HG02610 (cell line): ENCODE results near the gene ZNF578.
"Not testable (repeated sequence)": the region's sequence is repeated elsewhere in the genome, so short reads cannot be mapped to it uniquely, and the experiment has no call there.

ENCODE experiments used
- ATAC-seq: cut with Tn5 transposase; IDR thresholded peaks from one replicate; pipeline ENCODE4 v1.9.1; 2021; ENCODE audit warnings: mild to moderate bottlenecking, moderate library complexity; ENCODE audit not compliant: unreplicated experiment

Gene ZNF578

DNA sequence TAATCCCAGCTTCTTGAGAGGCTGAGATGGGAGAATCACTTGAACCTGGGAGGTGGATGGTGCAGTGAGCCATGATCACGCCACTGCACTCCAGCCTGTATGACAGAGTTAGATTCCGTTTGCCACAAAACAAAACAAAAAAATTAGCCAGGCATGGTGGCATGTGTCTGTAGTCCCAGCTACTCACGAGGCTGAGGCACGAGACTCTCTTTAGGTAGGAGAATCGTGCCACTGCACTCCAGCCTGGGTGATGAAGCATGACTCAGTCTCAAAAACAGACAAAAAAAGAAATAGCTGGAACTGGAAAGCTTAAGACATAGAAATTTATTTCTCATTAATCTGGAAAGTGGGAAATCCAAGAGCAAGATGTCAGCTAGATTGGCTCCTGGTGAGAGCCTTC is 53.9 kb downstream of the ZNF578 start:
- no peak for ATAC-seq

DNA sequence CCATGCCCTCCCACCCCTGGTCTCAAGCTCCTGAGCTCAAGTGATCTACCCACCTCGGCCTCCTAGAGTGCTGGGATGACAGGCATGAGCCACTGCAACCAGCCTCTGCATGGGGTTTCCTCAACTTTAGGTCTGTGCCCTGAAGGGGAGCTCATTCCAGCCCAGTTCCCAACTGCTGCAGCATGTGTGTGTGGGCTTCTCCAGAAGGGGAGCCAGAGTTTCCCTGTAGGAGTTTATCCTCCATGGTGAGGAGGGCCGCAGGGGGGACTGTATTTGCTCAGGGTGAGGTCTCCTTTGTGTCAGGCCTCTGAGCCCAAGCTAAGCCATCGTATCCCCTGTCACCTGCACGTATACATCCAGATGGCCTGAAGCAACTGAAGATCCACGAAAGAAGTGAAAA is 62.8 kb downstream of the ZNF578 start:
- ATAC-seq, result no peak

DNA sequence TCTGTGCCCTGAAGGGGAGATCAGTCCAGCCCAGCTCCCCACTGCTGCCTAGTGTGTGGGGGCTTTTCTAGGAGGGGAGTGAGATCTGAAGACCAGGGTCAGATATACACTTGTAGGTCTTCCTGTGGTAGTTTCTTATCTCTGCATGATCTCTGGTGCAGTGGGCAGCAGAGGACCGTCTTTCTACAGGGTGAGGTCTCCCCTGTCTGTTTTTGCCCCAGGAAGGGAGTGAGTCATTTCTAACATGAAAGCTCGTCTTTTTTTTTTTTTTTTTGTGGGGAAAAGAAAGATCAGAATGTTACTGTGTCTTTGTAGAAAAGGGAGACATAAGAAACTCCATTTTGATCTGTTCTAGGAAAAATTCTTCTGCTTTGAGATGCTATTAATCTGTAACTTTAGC is 65.3 kb downstream of the ZNF578 start:
- no peak for ATAC-seq

DNA sequence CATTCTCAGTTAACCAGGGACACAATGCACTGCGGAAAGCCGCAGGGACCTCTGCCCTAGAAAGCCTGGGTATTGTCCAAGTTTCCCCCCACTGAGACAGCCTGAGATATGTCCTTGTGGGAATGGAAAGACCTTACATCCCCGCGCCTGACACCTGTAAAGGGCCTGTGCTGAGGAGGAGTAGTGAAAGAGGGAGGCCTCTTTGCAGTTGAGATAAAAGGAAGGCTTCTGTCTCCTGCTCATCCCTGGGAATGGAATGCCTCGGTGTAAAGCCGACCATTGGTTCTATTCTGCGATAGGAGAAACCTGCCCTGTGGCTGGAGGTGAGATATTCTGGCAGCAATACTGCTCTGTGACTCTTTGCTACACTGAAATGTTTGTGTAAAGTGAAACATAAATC is 65.8 kb downstream of the ZNF578 start:
- ATAC-seq, result not testable (repeated sequence)

DNA sequence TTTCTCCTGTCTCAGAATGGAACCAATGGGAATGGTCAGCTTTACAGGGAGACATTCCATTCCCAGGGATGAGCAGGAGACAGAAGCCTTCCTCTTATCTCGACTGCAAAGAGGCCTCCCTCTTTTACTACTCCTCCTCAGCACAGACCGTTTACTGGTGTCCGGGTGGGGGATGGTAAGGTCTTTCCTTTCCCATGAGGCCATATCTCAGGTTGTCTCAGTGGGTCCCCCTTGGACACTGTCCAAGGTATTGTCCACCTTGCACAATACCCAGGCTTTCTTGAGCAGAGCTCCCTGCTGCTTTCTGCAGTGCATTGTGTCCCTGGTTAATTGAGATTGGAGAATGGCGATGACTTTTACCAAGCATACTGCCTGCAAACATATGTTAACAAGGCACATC is 66.7 kb downstream of the ZNF578 start:
- ATAC-seq, result no peak

DNA sequence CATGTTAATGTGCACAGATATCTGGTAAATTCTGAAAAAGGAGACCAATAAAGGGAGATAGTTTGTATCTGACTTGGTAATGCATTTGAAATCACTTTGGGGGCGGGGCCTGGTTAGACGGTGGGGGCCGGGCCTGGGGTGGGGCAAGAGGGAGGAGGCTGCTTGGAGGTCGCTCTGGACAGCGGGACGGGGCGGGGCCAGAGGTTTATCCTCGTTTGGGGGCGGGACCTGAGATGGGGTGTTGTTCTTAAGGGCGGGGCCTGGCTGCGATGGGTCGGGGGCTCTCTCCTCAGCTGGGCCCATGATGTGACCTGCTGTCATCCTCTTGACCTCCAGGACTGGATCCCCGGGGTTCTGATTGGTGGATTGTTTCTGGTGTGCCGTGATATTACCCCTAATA is 69.2 kb downstream of the ZNF578 start:
- no peak for ATAC-seq

DNA sequence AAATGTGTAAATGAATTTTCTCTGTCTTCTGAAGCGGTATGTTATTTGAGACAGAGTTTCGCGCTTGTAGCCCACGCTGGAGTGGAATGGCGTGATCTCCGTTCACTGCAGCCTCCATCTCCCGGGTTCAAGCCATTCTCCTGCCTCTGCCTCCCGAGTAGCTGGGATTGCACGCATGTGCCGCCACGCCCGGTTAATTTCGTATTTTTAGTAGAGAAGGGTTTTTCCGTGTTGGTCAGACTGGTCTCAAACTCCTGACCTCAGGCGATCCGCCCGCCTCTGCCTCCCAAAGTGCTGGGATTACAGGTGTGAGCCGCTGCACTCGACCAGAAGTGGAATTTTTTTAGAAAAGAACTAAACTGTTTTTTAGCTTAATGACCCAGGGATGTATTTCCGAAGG is 70.7 kb downstream of the ZNF578 start:
- no peak for ATAC-seq

DNA sequence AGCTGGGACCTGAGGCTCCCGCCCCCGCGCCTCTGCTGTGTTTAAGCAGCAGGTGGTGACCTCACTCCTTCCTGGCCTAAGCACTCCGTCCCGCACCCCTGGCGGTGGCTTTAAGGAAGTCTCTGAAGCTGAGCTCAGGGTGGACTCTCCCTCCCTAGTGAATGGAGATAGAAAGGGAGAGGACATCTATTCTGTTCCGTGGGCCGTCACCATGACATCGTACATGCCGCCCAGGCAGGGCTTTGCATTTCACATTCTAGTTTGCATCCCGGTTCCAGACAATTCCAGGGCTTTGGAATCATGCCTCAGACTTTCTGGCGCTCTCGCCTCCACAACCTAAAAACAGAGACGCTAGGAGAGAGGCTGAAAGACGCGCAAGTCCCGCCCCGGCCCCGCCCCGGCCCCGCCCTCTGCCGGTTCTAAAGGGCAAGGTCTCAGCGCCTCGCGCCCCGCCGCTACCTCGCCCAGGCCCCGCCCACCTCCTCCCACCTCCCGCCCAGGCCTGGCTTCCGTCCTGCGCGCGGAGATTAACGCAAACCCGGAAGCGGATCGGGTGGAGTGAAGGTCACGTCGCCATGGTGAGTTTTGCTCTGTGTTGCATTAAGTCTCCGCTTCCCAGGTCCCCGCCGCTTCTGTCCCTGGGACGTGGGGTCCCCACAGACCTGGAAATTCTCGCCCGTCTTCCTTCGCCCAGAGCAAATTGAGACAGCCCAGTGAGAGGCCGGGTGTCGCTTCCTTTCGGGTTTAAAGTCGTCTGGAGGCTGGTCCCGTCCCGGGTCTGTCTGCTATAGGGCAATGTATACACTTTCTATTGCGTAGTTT is 74.0 kb downstream of the ZNF578 start, which contains the start of gene ZNF808:
Gene ZNF808 (plus strand): TSS at position 535 of the 822 bp plus-strand sequence. CDS start 15,617 bp downstream, outside the sequence.
- ATAC-seq, result peak; percentile 81

DNA sequence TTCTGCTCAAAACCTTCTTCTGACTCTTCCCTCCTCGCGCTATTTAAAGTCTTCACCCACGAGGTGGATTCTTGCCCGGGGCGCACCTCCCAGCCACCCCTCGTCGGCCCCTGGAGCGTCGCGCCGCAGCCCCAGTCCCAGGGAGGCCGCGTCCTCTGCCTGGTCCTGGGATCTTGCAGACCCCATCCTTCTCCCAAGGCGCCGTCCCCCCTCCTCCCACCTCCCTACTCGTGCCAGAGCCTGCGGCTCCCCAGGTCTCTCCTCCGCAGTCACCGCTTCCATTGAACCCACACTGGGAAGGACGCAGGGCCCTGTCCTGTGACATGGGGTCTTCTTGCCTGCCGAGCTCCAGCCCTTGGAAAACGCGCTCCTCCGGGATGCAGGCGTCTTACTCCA is 74.6 kb downstream of the ZNF578 start:
- peak; percentile 19 for ATAC-seq

DNA sequence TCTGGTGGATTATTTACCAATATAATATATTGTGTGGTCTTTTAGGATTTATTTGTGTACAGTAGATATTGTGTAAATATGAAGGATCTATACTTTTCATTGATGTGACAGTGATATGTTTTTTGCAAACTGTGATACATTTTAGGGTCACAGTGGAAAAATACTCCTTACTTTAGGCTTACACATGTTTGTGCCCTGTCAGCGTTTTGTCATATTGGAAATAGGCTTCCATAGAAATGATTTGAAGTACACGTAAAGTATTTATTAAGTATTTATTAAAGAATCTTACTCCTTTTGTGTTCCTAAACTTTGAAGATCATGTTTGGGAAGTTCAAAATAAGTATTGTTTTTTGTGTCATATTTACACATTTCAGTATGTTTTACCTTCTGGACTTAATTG is 79.1 kb downstream of the ZNF578 start:
- no peak for ATAC-seq

DNA sequence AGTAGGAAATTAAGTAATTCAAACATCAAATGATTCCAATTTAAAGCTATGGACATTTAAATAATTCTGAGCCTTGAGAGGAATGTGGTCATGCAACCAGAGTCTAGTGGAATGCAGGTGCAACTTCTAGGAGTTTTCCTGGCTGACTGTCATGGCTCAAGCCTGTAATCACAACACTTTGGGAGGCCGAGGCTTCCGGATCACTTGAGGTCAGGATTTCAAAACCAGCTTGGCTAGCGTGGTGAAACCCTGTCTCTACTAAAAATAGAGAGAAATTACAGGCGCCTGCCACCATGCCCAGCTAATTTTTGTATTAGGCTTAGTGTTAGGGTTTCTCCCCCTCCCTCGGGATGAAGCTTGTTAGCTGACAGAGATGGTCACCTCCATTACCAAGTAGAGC is 80.5 kb downstream of the ZNF578 start:
- no peak for ATAC-seq

DNA sequence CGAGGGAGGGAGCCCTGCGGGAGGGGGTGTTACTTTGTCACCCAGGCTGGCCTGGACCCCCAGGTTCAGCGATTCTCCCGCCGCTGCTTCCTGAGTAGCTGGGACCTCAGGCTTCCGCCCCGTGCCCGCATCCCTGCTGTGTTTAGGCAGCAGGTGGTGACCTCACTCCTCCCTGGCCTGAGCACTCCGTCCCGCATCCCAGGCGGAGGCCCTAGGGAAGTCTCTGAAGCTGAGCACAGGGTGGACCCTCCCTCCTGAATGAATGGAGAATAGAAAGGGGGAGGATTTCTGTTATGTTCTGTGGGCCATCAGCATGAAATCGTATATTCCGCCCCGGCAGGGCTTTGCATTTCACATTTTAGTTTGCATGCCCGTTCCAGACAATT is 82.0 kb downstream of the ZNF578 start:
- not testable (repeated sequence) for ATAC-seq

DNA sequence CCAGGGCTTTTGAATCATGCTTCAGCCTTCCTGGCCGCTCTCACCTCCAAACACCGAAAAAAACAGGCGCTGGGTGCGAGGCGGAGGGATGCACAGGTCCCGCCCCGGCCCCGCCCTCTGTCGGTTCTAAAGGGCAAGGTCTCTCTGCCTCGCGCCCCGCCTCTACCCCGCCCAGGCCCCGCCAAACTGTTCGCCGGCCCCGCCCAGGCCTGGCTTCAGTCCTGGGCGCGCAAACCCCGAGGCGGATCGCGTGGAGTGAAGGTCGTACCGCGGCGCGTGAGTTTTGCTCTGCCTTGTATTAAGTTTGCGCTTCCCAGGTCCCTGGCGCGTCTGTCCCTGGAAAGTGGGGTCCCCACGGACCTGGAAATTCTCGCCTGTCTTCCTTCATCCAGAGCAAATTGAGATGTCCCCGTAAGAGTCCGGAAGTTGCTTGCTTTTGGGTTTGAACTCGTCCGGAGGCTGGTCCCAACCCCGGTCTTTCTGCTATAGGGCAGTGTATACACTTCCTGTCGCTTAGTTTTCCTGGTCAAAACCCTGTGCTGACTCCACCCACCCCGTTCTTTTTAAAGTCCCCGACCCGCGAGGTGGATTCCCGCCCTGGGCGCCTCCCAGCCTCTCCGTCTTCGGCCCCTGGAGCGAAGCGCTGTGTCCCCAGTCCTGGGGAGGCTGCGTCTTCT is 82.6 kb downstream of the ZNF578 start:
- ATAC-seq, result peak; percentile 78

DNA sequence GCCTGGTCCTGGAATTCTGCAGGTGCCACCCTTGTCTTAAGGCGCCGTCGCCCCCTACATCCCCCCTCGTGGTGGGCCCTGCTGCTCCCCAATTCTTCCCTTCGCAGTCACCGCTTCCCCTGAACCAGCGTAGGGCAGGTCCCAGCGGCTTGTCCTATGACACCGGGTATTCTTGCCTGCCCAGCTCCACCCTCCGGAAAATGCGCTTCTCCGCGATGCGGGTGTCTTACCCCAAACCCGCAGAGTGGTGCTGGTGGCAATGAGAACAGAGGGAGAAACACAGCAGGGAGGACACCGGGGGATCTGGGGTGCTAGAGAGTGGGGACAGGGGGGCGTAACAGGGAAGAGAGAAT is 83.1 kb downstream of the ZNF578 start:
- ATAC-seq, result peak; percentile 18

DNA sequence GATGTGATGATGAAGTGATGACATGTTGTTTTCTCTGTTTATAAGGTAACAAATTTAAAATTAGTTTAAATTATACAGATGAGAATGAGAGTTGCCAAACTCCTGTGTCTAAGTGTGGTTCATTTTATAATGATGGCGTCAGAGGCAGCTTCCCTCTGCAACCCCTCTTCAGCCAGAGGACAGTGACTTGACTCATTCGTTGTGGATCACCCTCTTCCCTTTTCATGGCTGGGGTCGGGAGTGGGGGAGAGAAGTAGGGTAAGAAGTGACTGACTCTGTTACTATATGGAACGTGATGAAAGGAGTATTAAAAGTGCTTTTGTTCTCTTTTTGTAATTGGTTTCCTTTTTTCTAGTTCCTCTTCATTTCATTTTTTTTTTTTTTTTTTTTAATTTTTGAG is 85.5 kb downstream of the ZNF578 start:
- ATAC-seq, result not testable (repeated sequence)

DNA sequence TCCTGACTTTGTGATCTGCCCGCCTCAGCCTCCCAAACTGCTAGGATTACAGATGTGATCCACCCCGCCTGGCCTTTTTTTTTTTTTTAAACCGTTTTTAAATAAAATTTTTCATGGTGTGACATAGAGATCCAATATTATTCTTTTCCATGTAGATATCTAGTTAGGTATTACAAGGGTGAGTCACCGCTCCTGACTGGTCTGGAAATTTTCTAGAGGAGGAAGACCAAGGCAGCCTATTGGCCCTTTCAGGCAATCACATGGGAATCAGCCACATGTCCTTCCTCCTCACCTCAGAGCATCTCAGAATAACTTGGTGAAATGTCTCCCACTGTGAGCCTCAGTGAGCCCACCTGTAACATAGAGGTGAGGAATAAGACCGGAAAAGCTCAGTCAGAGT is 87.8 kb downstream of the ZNF578 start:
- not testable (repeated sequence) for ATAC-seq

DNA sequence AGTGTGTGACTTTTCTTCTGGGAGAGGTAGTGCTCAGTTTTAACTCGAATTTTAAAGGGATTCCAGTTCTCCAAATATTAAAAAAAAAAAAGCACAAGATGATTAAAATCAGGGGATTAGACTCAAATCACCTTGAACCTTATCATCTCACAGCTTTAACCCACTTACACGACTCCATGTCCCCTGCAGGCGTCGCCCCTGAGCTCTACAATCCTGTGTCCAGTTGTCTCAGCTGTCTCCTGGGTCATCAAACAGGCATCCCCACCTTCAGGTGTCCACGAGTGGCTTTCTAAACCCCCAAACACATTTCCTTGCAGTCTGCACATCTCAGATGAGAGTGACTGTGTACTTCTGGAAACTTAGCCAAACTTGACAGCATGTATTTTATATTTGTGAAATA is 88.3 kb downstream of the ZNF578 start:
- ATAC-seq, result no peak

DNA sequence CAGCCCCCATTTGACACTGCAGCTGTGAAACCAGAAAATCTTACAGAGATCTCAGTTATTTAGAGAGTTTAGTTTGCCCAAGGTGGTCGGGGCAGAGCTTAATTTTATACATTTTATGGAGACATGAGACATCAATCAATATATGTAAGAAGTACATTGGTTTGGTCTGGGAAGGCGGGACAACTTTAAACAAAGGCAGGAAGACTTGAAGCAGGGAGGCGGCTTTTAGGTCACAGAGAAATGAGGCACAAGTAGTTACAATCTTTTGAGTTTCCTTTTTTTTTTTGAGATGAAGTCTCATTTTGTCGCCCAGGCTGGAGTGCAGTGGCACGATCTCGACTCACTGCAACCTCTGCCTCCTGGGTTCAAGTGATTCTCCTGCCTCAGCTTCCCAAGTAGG is 89.2 kb downstream of the ZNF578 start:
- ATAC-seq, result not testable (repeated sequence)

DNA sequence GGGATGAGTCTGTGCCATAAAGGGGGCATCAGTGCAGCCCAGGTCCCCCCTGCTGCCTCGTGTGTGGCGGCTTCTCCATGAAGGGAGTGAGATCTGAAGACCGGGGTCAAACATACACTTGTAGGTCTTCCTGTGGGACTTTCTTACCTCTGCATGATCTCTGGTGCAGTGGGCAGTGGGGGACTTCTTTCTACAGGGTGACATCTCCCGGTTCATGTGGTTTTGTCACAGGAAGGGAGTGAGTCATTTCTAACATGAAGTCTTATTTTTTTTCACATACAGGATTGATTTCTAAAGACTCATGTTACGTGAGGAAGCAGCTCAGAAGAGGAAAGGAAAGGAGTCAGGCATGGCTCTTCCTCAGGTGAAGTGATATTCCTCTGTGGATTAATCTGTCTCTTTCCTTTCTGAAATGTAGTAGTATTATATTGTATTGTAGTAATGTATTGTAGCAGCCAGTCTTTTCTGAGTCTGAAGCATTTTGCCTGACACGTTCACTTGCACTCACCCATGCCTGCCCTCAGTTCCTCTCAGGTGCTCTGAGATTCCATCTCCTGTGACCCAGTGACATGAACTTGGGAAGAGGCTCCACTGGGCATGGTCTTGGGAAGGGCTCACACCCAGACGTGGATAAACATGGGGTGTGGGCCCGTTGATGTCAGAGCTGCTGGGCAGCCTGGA is 89.8 kb downstream of the ZNF578 start:
- ATAC-seq, result no peak

DNA sequence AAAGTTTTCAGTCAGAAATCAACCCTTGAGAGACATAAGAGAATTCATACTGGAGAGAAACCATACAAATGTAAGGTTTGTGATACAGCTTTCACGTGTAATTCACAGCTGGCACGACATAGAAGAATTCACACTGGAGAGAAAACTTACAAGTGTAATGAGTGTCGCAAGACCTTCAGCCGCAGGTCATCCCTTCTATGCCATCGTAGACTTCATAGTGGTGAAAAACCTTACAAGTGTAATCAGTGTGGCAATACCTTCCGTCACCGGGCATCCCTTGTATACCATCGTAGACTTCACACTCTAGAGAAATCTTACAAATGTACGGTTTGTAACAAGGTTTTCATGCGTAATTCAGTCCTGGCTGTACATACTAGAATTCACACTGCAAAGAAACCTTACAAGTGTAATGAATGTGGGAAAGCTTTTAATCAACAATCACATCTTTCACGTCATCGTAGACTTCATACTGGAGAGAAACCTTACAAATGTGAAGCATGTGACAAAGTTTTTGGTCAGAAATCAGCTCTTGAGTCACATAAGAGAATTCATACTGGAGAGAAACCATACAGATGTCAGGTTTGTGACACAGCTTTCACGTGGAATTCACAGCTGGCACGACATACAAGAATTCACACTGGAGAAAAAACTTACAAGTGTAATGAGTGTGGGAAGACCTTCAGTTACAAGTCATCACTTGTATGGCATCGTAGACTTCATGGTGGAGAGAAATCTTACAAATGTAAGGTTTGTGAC is 101.0 kb downstream of the ZNF578 start:
- no peak for ATAC-seq
